Activated T-helper 1 cell treated with anti-CD3 and anti-CD28 coated beads, Interleukin-12 subunit alpha, Interleukin-12 subunit beta, Interleukin-2, Interleukin-4 antibody, amounts not matched to agents 30 ng/mL and 10 ng/mL and 1 ng/mL, durations not matched to agents 14 hours and 24 hours and 36 hours (primary cell): ENCODE measurements around the gene TENM4. TPM values are rescaled to one million over a fixed set of nuclear protein-coding genes. Genes with fewer than 3 reads are reported as not detected.

Source experiments
- DNase-seq: peaks from one replicate; pipeline ENCODE4 v3.0.0; 2021; ENCODE audit warnings: low spot score
- H3K27ac Mint-ChIP-seq: one replicate; pipeline ENCODE4 v1.8.0; 2021; ENCODE audit warnings: mild to moderate bottlenecking, mixed read lengths
- H3K27me3 Mint-ChIP-seq: one replicate; pipeline ENCODE4 v1.8.0; 2022; ENCODE audit warnings: mild to moderate bottlenecking, moderate library complexity, mixed read lengths; ENCODE audit not compliant: insufficient read depth
- H3K36me3 Mint-ChIP-seq: one replicate; pipeline ENCODE4 v1.8.0; 2021; ENCODE audit warnings: low read depth, mixed read lengths
- H3K4me1 Mint-ChIP-seq: one replicate; pipeline ENCODE4 v1.8.0; 2021; ENCODE audit warnings: low read depth, mixed read lengths
- H3K4me3 Mint-ChIP-seq: one replicate; pipeline ENCODE4 v1.8.0; 2021; ENCODE audit warnings: mild to moderate bottlenecking, moderate library complexity, mixed read lengths
- H3K9me3 Mint-ChIP-seq: one replicate; pipeline ENCODE4 v1.8.0; 2021; ENCODE audit warnings: mixed read lengths
- intact Hi-C: fragments of 100-400 bp; cut with micrococcal nuclease; formaldehyde crosslinking; loops from one replicate; pipeline ENCODE4 v1.15.1; 2024
- total RNA-seq: library from RNA; stranded (reverse); gene quantifications from 2 replicates; pipeline ENCODE4 v1.2.3, GENCODE V29; 2022

The TENM4 gene
- total RNA-seq, 1 donor from 2014 or later: 0.03 TPM

DNA sequence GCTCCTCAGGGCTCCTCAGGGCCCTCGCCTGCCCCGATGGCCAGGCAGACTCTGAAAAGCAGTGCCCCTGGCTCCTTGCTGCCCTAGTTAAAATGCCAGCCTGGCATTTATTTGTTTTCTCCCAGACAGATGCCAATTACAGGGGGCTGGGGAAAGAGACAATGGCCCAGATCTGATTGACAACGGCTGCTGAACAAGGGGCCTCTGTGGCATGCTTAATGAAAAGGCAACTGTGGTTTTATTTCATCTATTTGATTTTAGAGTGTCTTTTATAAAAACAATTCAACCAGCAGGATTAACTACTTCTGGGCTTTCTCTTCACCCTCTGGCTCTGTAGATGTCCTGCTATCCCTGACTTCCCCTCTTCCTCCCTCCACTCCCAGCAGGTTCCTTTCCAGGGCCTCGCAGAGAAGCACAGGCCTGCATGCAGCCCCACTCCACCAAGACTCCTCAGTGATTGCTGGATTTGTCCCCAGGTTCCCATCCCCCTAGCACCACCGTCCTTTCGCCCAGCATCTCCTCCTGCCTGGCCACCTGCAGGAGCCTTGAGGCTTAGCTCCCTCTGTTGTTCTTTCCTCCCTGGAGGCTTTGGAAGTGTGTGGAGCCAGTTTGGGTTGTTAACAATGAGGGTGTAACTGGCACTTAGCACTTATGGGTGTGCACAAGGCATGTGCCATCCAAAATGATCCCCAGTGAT is 171.1 kb downstream of the TENM4 start:
- no peak for DNase-seq
- intact Hi-C loops: no loop called here
- Mint-ChIP-seq H3K27me3 (no peaks in the 10 kb centered on the region), H3K36me3 (no peaks in the 10 kb centered on the region), H3K9me3 (no peaks in the 10 kb centered on the region), H3K4me1 (no peaks in the 10 kb centered on the region), H3K27ac (no peak overlapping the region), H3K4me3 (no peak overlapping the region)

DNA sequence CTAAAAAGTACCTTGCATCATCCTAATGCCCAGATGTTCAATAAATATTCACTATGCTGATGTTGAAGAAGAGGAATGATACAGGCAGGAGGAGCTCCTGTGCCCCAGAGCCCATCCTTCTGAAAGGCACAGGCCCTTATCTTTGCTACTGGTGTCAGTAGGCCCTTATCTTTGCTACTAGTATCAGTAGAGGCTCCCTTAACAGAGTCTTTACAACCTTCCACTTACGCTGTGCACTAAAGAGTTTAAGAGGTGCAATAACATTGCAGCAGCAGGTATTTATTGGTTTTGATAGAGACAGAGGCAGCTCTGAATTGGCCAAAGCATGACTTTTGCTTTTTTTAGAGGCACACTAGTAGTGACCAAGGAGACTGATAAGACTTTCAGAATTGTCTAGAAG is 174.4 kb downstream of the TENM4 start:
- Mint-ChIP-seq H3K4me1 (no peaks in the 10 kb centered on the region), H3K9me3 (no peaks in the 10 kb centered on the region), H3K27ac (no peak overlapping the region), H3K36me3 (no peaks in the 10 kb centered on the region), H3K27me3 (no peaks in the 10 kb centered on the region), H3K4me3 (no peak overlapping the region)
- intact Hi-C loops: no loop called here
- no peak for DNase-seq

DNA sequence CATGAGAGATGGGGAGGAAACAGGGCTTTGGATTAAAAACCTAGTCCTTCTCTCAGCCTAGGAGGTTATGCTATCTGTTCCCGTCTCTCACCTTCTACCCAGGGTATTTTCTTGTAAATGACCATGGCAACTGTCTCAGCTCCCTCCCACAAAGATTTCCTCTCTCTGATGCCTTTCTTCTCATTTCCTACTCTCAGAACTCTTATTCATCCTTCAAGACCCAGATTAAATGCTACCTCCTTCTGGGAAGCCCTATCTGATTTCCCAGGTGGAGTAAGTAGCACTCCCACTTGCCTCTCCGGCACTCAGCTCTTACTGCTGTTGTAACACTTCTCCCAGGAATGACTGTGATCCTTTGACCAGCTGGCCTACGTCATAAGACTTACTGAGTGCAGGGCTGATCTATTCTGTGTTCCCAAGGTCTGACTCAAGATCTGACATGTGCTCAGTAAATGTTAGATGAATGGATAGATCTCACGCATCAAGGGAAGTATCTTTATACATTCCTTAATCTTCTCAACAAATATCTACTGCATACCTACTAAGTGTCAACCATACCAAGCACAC is 175.0 kb downstream of the TENM4 start:
- intact Hi-C loops: no loop called here
- Mint-ChIP-seq H3K27ac (no peak overlapping the region), H3K9me3 (no peaks in the 10 kb centered on the region), H3K4me3 (no peak overlapping the region), H3K36me3 (no peaks in the 10 kb centered on the region), H3K27me3 (no peaks in the 10 kb centered on the region), H3K4me1 (no peaks in the 10 kb centered on the region)
- DNase-seq: no peak

GRCh38 chr11:79264284-79264683 is 176.5 kb downstream of the TENM4 start:
- no peak overlapping the region for H3K4me3 Mint-ChIP-seq
- intact Hi-C loops: no loop called here
- H3K4me1 Mint-ChIP-seq: no peaks in the 10 kb centered on the region
- DNase-seq: no peak
- no peaks in the 10 kb centered on the region for H3K27me3 Mint-ChIP-seq
- H3K27ac Mint-ChIP-seq: no peak overlapping the region
- H3K9me3 Mint-ChIP-seq: no peaks in the 10 kb centered on the region
- H3K36me3 Mint-ChIP-seq: no peaks in the 10 kb centered on the region

- H3K4me3 Mint-ChIP-seq: no peak overlapping the region
- intact Hi-C loops: no loop called here
- DNase-seq: no peak
- H3K36me3 Mint-ChIP-seq: no peaks in the 10 kb centered on the region
- H3K9me3 Mint-ChIP-seq: no peaks in the 10 kb centered on the region
- no peak overlapping the region for H3K27ac Mint-ChIP-seq
- no peaks in the 10 kb centered on the region for H3K4me1 Mint-ChIP-seq
- H3K27me3 Mint-ChIP-seq: no peaks in the 10 kb centered on the region
These were observed 177.8 kb downstream of the TENM4 start for GRCh38 chr11:79263001-79263400.

GRCh38 chr11:79262221-79262620 is 178.6 kb downstream of the TENM4 start:
- Mint-ChIP-seq H3K27ac (no peak overlapping the region), H3K36me3 (no peaks in the 10 kb centered on the region), H3K27me3 (no peaks in the 10 kb centered on the region), H3K4me1 (no peaks in the 10 kb centered on the region), H3K4me3 (no peak overlapping the region), H3K9me3 (no peaks in the 10 kb centered on the region)
- DNase-seq: no peak
- intact Hi-C loops: no loop called here

GRCh38 chr11:79261684-79262083 is 179.1 kb downstream of the TENM4 start:
- no peaks in the 10 kb centered on the region for H3K27me3 Mint-ChIP-seq
- H3K4me1 Mint-ChIP-seq: no peaks in the 10 kb centered on the region
- intact Hi-C loops: no loop called here
- no peaks in the 10 kb centered on the region for H3K36me3 Mint-ChIP-seq
- DNase-seq: no peak
- no peaks in the 10 kb centered on the region for H3K9me3 Mint-ChIP-seq
- no peak overlapping the region for H3K27ac Mint-ChIP-seq
- no peak overlapping the region for H3K4me3 Mint-ChIP-seq

DNA sequence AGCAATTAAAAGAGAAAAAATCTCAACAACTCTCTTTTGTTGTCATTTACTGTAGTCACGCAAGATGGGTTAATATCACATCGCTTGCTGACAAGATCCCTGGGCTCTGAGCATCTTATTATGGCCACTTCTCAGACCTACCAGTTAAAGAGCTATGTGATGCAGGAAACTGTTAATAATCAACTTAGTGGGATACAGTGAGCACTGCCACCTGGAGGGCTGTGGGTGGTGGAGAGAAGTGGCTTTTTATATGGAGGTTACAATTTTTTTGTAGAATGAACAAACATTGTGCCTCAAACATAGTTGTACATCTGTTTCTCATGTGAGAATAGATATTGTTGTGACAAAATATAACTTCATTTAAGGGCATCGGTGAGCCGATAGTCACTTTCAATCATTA is 181.0 kb downstream of the TENM4 start:
- no peaks in the 10 kb centered on the region for H3K27me3 Mint-ChIP-seq
- no peak overlapping the region for H3K27ac Mint-ChIP-seq
- no peaks in the 10 kb centered on the region for H3K9me3 Mint-ChIP-seq
- no peak for DNase-seq
- H3K4me3 Mint-ChIP-seq: no peak overlapping the region
- no peaks in the 10 kb centered on the region for H3K36me3 Mint-ChIP-seq
- no peaks in the 10 kb centered on the region for H3K4me1 Mint-ChIP-seq
- intact Hi-C loops: no loop called here

GRCh38 chr11:79258576-79258975 is 182.3 kb downstream of the TENM4 start:
- DNase-seq: no peak
- no peaks in the 10 kb centered on the region for H3K4me1 Mint-ChIP-seq
- no peak overlapping the region for H3K4me3 Mint-ChIP-seq
- intact Hi-C loops: no loop called here
- H3K27me3 Mint-ChIP-seq: no peaks in the 10 kb centered on the region
- H3K36me3 Mint-ChIP-seq: no peaks in the 10 kb centered on the region
- H3K27ac Mint-ChIP-seq: no peak overlapping the region
- H3K9me3 Mint-ChIP-seq: no peaks in the 10 kb centered on the region

GRCh38 chr11:79255965-79256364 is 184.9 kb downstream of the TENM4 start:
- Mint-ChIP-seq H3K4me1 (no peaks in the 10 kb centered on the region), H3K4me3 (no peak overlapping the region), H3K27me3 (no peaks in the 10 kb centered on the region), H3K27ac (no peak overlapping the region), H3K36me3 (no peaks in the 10 kb centered on the region), H3K9me3 (no peaks in the 10 kb centered on the region)
- no peak for DNase-seq
- intact Hi-C loops: no loop called here

DNA sequence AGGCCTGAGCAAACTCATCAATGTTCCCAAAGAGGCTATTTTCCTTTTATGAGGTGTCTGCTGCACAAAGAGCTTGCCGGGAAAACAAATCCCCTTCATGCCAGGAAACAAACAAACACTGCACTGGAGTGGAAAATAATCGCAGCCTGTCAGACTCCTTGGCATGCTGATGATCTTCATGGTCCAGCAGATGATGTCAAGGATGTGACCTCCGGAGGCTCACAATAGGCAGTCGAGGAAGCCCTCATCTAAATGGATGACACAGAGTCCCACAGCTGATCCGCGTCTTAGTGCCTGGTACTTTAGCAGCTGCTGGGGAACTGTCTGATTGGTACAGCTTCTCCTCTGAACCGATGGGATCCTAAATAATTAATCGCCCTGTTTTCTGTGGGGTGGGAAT is 187.6 kb downstream of the TENM4 start:
- no peak for DNase-seq
- intact Hi-C loops: no loop called here
- Mint-ChIP-seq H3K27ac (no peak overlapping the region), H3K4me3 (no peak overlapping the region), H3K4me1 (no peaks in the 10 kb centered on the region), H3K9me3 (no peaks in the 10 kb centered on the region), H3K36me3 (no peaks in the 10 kb centered on the region), H3K27me3 (no peaks in the 10 kb centered on the region)

- DNase-seq: no peak
- Mint-ChIP-seq H3K4me3 (no peak overlapping the region), H3K9me3 (no peaks in the 10 kb centered on the region), H3K36me3 (no peaks in the 10 kb centered on the region), H3K27me3 (no peaks in the 10 kb centered on the region), H3K27ac (no peak overlapping the region), H3K4me1 (no peaks in the 10 kb centered on the region)
- intact Hi-C loops: no loop called here
These were observed 191.4 kb downstream of the TENM4 start for GRCh38 chr11:79249295-79249993.

GRCh38 chr11:79244798-79245197 is 196.0 kb downstream of the TENM4 start:
- Mint-ChIP-seq H3K36me3 (no peaks in the 10 kb centered on the region), H3K4me3 (no peak overlapping the region)
- intact Hi-C loops: no loop called here

More at GRCh38 chr11:79244798-79245197, 196.0 kb downstream of the TENM4 start:
- Mint-ChIP-seq H3K4me1 (no peaks in the 10 kb centered on the region), H3K9me3 (no peaks in the 10 kb centered on the region), H3K27ac (no peak overlapping the region), H3K27me3 (no peaks in the 10 kb centered on the region)
- no peak for DNase-seq
